CD4-positive, alpha-beta T cell treated with Interleukin-4 for 1 hour (primary cell): ENCODE data around the gene GPR162.

Experiments used
- DNase-seq, 2 donors: peaks; one replicate each; pipeline ENCODE4 v3.0.0-alpha.2; 2020 to 2022

GPR162 gene

DNA sequence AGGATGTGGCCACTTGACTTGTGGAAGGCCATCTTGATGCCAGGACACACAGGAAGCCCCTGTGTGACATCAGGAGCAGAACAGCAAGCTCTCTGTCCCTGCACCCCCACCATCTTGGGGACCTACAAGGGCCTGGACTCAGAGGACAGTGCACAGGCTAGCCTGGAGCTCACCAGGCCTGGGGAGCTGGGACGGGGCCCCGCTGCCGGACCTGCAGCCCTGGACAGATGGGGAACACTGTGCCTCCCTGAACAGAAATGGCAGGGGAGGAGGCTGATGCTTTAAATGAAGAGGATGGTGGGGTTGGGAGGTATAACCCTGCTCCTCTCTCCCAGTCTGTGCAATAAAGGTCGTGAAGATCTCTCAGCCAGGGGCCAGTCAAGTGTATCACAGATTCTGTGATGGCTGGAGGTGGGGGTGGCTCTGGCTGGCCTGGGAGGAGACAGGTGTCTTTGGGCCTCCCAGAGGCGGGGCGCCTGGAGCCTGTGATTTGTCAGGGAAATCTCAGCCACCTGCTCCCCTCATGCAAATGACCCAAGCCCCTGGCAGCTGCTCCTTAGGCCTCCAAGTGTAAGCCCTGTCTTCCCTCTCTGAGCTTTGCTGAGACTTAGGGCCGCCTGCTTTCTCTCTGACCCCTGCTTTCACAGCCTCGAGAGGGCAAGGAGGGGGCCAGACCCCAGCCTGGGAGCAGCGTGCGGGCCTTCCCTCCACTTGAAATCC, 18.0 kb downstream of the GPR162 start:
- peak in 1 of 2 donors; percentile 17 for DNase-seq

DNA sequence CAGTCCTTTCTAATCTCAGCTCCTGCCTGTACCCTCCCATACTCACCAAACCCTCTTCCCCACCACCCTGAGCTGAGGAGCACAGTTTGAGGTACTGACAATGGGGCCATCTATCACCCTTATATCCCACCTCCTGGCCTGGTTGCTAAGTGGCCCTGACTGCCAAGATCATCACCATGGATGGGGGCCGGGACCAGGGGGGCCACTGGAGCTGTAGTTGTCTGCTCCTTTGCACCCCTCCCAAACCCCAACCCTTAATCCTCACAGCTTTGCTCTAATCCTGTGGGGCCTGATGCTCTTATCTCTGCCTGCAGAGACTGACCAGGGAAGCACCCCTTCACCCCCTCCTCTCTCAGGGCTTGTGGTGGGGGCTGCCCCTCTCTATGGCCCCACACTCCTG, 18.7 kb downstream of the GPR162 start:
- no peak for DNase-seq

DNA sequence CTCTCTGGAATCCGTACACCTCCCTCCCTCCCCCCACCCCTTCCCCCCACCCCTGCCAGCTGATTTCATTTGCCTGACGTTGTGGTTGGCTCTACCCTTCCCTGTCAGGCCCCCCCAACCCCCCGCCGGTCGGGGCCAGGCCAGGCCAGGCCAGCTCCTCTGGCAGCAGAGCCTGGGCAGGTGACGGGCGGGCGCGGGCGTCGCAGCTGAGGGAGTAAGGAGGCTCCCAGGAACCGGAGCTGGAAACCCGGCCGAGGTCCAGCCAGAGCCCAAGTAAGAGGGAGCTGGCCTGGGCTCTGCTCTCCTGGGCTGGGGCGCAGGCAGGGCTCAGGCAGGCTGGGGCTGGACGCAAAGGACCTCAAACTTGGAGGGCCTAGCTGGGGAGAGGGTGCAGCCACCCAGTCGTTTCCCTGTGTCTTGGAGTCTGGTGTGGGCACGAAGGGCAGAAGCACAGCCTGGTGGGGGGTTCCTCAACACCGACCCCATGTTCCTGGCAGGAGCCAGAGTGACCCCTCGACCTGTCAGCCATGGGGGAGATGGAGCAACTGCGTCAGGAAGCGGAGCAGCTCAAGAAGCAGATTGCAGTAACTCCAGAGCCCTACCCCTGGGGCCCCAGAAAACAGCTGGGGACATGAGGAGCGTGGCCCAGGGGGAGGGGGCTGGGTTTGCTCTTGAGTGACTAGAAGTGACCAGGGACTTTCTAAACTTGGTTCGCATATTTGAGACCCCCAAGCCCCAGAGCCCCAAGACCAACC, 19.3 kb downstream of the GPR162 start, which contains the start of gene GNB3:
GNB3 (plus strand) TSS at position 165 of the 755 bp plus-strand sequence; CDS start at position 528, 363 bp downstream.
- no peak for DNase-seq

DNA sequence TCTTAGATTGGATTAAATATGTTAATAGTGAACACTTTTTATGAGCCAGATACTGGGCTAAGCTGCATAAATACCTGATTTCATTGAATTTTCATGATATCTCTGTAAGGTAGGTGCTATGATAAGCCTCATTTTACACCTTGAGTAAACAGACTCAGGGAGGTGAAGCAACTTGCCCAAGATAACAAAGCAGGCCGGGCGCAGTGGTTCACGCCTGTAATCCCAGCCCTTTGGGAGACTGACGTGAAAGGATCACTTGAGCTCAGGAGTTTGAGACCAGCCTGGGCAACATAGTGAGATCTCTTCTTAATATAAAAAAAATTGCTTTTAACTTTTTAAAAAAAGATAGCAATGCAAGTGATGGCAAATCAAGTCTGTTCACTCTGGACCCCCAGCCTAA, 20.5 kb downstream of the GPR162 start:
- DNase-seq = no peak

DNA sequence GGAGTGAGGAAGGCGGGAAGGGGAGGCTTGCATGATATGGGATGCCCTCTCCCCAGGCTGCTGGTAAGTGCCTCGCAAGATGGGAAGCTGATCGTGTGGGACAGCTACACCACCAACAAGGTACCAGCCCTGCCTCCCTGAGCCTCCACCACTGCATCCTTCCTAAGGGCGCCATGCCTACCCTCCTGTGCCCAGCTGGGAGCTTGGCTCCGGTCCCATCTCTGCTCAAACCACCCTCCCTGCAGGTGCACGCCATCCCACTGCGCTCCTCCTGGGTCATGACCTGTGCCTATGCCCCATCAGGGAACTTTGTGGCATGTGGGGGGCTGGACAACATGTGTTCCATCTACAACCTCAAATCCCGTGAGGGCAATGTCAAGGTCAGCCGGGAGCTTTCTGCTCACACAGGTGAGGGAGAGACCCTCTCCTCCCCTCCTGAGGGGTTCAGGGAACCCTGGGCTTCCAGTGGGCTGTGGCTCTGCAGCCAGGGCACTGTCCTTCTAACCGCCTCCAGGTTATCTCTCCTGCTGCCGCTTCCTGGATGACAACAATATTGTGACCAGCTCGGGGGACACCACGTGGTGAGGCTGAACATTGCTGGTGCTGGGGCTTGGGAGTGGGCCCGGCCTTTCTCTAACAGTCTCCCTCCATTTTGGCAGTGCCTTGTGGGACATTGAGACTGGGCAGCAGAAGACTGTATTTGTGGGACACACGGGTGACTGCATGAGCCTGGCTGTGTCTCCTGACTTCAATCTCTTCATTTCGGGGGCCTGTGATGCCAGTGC, 21.7 kb downstream of the GPR162 start:
- DNase-seq = no peak

DNA sequence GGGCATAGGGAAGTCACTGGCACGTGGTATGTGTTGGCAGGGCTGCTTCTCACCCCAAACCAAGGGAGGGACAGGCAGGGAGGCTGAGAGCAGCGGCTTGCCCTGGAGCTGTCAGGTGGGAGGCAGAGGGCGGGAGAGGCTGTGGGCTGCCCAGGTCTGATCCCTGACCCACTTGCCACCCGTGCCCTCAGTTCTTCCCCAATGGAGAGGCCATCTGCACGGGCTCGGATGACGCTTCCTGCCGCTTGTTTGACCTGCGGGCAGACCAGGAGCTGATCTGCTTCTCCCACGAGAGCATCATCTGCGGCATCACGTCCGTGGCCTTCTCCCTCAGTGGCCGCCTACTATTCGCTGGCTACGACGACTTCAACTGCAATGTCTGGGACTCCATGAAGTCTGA, 23.8 kb downstream of the GPR162 start:
- no peak for DNase-seq

DNA sequence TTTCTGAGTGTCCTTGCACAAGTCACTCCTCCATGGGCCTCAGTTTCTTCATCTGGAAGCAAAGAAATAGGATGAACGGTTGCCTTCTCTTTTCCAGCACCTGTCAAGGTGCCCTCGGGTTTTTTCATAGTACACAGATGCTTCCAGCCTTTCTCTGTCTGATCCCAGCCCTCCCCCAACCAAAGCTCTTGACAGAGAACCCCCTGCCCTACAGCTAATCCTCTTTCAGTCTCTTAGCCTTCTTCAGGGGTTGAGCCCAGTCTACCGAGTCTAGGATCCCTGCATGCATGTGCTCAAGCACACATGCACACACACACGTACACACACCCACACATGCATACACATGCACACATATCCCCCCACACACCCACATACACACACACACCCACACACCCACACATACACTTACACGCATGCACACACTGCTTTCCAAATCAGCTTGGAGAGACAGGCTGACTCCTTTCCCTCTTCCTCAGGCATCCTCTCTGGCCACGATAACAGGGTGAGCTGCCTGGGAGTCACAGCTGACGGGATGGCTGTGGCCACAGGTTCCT, 24.8 kb downstream of the GPR162 start:
- no peak for DNase-seq

DNA sequence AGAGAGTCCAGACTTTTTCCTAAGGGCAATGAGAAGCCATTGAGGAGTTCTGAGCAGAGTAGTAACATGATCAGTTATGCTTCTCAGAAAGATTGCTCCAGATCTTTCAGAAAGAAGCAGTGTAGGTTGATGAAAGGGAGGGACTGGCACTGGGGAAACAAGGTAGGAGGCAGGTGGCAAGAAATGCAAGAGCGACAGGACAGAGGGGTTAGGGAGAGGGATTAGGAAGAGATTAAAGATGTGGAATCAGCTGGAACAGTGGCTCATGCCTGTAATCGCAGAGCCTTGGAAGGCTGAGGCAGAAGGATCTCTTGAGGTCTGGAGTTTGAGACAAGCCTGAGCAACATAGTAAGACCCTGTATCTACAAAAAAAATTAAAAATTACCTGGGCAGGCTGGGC, 26.1 kb downstream of the GPR162 start:
- no peak for DNase-seq

DNA sequence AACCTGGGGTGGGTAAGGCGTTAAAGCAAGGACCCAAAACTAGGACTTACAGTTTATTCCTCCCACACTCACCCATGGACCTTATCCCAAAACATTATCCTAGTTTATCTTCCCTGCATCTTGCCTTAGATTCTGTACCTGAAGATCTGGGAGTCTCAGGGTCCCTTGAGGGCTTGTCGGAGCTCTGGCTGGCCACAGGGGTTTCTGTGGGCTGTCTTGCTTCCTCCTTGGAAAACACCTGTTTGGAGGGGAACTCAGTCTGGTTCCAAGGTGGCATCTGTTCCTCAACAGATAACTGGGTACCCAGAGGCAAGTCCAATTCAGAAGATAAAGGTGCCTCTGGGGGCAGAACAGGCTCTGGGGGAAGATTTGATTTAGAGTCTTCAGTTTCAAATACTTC, 27.8 kb downstream of the GPR162 start:
- no peak for DNase-seq

DNA sequence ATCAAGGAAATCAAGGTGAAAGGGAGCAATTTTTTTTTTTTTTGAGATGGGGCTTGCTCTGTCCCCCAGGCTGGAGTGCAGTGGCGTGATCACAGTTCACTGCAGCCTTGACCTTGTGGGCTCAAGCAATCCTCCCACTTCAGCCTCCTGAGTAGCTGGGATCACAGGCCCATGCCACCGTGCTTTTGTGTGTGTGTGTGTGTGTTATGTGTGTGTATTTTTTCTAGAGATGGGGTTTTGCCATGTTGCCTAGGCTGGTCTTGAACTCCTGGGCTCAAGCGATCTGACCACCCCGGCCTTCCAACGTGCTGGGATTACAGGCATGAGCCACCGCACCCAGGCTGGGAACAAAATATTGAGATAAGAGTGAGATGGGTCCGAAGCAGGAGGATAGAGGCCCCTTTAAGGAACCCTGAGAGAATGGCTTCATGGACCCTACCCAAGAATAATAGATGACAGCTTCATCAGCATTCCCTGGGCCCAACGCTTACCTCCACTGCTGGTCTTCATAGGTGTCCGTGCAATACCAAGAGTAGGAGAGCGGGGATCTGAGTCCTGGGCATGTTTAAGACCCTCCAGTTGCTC, 28.4 kb downstream of the GPR162 start:
- DNase-seq = no peak

DNA sequence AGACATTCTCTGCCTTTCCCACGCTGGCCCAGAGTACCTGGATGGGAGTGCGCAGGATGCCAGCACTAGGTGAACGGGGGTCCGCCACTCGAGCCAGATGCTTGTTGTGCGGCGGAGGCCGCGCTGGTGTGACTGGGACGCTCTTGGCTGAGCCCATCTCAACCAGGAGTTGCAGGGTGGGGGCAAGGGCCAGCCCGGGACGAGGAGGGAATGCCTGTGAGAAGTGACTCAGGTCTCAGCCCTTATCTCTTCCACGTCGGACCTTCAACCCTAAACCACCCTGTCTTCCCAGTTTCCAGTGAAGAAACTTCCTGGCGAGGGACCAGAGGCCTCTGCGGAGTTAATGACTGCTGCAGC, 29.2 kb downstream of the GPR162 start:
- DNase-seq = no peak

DNA sequence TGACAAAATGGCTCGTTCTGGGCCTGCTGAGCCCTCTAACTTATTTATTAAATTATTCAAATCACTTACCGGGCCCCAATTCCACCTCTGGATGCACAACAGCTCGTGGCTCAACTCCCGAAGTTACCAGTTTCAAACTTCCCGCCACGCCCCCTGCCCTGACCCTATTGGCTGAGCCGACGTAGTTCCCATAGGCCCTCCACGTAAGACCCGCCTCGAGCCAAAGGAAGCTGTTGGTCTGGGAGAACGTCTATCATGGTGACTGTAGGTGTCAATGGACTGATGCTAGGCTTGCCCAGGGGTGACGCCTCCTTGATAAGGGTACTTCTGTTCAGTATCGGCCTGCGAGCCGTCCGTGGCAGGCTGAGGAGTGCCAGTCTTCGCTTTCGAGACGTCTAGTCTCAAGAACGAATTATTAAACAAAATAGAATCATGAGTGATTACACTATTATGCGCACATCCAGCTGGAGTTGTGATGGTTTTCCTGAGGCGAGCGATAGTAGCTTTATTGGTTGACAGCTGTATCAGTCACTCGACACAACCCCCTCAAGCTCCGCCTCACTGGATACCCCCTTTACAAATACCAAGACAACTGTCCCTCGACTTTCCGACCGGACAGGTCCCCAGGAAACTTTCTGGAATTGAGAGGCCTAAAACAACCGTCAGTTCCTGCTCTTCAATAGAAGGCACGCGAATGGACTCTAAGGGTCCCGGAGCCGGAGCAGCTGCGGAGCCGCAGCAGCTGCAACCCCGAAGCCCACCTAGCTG, 29.7 kb downstream of the GPR162 start, which contains the start of gene CDCA3:
CDCA3 (minus strand) TSS at position 134 of the 768 bp plus-strand sequence. CDS start 334 bp downstream, outside the sequence.
- peak; percentile 97 for DNase-seq

DNA sequence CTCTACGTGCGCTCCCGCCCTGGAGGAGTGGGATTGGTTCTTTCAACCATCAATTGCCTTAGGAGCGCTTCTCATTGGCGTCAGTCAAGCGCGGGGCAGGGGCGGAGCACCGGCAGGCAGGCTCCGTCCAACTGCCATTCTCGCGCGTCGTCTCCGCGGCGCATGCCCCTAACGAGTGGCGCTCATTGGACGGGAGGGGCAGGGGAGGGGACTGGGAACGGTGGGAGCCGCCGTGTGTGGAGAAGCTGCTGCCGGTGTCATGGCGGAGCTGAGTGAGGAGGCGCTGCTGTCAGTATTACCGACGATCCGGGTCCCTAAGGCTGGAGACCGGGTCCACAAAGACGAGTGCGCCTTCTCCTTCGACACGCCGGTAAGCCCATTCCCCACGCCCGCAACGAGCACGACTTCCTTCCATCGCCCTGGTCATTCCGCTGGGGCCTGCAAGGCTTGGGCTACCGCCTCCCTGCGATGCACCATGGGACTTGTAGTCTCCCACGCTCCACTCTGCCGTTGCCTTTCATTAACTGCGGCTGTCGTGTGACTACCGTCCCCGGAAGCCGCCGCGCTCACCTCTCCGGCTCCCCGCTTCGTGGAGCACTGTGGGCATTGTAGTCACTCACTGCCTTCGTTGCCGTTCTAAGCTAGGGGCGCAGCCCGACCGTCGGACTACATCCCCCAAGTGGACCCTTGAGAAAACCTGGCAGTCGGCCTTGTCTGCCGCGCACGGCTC, 30.5 kb downstream of the GPR162 start, which contains the start of gene USP5:
USP5 (plus strand) TSS at position 230 of the 730 bp plus-strand sequence; CDS start at position 260, 30 bp downstream.
- DNase-seq = peak; percentile 99

DNA sequence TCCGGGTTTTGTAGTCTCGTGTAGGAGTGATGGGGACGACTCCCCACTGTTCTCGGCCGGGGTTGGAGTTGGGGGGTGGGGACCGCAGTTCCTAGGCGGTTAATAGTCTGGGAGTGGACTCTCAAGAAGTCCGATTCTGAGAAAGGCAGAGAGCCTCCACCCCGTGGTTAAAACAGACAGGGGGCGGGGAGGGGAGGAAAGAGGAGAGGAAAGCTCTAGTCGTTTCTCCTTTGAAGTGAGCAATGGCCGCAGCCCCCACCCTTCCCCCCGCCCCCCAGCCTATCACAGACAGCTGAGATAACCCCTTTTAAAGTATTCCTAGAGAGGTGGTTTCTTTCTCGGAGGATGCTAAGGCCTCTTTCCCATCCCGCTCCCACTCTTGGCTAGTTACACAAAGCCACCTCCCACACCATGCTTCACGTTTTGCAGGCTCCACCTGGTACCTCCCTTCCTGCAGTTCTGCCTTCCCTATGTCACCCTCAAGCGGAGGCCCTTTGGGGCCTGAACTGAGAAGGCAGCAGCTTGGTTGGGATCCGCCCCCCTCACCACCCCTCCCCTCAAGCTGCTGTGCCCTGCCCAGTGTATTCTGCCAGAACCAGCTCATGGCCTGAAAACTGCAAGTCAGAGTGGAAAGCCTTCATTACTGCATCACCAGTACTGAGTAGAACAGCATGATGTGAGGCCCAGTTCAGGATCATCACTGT, 31.2 kb downstream of the GPR162 start:
- DNase-seq = peak; percentile 47 to 70

DNA sequence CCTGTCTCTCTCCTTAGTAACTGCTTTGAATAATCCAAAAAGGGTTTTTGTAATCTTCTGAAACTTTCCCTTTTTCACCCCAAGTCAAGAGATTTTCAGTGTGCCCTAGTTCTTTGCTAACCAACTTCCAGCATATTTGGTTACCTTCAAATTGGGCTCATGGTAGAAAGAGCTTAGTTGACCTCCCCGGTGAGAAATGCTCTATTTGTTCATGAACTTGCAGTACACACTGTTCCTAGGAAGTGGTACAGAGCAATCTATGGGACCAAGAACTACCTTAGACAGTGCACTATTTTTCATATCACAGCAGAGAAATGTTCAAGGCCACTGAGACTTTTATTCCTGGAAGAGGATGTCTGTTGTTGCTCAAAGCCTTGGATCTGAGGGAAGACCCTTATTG, 32.0 kb downstream of the GPR162 start:
- no peak for DNase-seq

DNA sequence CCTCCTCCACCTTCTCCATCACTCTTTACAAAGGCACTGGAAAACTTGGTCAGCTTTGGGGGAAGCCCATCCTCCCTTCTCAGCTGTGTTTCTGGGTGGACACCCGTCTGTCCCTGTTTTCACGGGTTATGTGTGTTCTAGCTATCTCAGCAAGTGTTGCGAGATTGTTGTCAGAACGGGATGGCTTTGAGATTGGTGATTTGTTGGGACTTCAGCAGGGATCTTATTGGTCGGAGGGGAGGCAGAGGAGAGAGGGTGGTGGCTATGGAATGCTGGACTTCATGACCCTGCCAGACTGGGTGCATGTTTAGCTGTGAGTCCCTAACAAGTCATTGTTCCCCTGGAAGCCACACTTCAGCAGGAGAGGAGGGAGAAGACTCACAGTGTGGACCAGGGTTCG, 32.4 kb downstream of the GPR162 start:
- DNase-seq = no peak

DNA sequence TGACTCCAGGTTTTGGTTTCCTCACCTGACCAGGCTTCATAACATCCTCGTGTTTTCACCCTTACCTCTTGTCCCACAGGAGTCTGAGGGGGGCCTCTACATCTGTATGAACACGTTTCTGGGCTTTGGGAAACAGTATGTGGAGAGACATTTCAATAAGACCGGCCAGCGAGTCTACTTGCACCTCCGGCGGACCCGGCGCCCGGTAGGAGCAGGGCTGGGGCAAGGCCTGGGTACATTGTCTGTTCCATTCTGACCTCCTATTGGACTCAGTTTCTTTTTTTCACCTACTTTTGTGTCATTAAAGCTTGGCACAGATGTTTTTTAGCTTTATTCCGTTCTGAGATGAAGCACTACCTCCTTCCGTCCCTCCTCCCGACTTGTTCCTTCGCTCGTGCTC, 33.7 kb downstream of the GPR162 start:
- no peak for DNase-seq

DNA sequence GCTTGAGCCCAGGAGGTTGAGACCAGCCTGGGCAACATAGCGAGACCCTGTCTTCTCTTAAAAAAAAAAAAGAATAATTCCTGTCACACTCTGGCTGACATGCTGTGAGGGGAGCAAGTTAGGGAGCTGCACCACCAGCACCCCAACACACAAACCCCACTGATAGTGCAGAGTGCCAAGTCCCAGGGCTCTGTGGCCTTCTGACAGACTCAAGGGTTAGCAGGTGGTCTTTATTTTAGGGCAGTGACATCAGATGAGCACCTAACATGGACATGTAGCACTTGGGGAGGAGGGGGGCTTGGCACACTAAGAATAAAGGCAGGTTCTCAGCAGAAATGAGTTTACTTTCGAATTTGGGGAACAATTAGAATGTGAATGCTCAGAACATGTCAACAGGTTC, 37.2 kb downstream of the GPR162 start:
- no peak for DNase-seq

DNA sequence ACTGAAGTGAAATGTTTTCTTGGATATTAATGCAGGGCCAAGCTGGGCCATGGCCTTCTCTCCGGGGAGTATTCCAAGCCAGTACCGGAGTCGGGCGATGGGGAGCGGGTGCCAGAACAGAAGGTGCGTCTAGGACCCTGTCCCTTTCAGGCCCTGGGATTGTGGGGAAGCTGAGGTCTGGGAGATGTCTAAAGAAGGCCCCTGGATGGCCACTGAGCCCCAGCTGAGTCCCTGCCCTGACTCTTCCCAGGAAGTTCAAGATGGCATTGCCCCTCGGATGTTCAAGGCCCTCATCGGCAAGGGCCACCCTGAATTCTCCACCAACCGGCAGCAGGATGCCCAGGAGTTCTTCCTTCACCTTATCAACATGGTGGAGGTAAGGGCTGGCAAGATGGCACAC, 38.5 kb downstream of the GPR162 start:
- DNase-seq = no peak

DNA sequence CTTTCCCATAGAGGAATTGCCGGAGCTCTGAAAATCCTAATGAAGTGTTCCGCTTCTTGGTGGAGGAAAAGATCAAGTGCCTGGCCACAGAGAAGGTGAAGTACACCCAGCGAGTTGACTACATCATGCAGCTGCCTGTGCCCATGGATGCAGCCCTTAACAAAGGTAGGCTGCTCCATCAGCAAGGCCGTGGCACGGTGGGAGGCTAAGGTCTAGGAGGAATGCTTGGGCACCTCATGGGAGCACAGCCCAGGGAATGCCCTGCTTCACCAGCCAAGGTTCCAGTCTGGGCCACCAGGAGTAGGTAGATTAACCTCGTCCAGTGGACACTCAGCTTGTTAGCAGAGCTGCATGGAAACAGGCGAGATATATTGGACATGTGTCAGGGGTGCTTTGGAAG, 39.3 kb downstream of the GPR162 start:
- DNase-seq = no peak

DNA sequence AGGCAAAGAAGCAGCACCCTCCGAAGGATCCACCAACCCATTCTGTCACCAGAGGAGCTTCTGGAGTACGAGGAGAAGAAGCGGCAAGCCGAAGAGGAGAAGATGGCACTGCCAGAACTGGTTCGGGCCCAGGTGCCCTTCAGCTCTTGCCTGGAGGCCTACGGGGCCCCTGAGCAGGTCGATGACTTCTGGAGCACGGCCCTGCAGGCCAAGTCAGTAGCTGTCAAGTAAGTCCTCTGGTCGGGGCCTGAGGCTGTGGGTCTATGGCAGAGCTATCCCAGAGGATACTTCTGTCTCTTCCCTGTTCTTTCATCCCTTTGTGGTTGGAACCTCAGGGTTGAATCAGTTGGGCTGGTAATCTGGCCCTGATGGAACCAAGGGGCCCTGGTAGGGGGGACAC, 39.8 kb downstream of the GPR162 start:
- DNase-seq = no peak
